ENCODE results near the gene RPS2. TPM values are rescaled to one million over a fixed set of nuclear protein-coding genes. Genes with fewer than 3 reads are reported as not detected.

Gene RPS2
- total RNA-seq, 8 experiments from 2014 or later = 1,718 to 3,761 (median 2,257) TPM

- in situ Hi-C loops (cut with MboI; ENCODE audit: low pct_unique_long_range_greater_than_20kb in 2 of 9, low sequenced_read_pairs in 9 of 9, unreplicated experiment in 9 of 9) = no loop called here
- peak in 1 of 8 experiments; percentile 18 for ATAC-seq (replicated peaks in 6 of 8)
- Histone ChIP-seq H3K4me3 (no peak overlapping the region), H3K4me1 (replicated peaks in 1 of 2) (peaks cover under 1 to 4% of the 10 kb centered on the region in 2 donors), H3K27ac (no peak overlapping the region)
- 32 to 100% (median 88%) methylated on average over 1 to 12 of the region's 26 CpGs for WGBS, 10 experiments
These were observed 33.1 kb upstream of the RPS2 start for GRCh38 chr16:1997494-1998359.

GRCh38 chr16:1993731-1994131 is 29.1 kb upstream of the RPS2 start:
- H3K4me1 ChIP-seq (replicated peaks in 1 of 2) = peaks cover 9 to 24% of the 10 kb centered on the region in 2 donors
- H3K4me3 ChIP-seq = no peak overlapping the region
- no peak overlapping the region for H3K27ac ChIP-seq
- 13 to 100% (median 80%) methylated on average over 1 to 2 of the region's 2 CpGs; no CpG with 5 or more reads in 3 of the 10 experiments for WGBS, 10 experiments
- no peak for ATAC-seq (replicated peaks in 6 of 8)
- in situ Hi-C loops (cut with MboI; ENCODE audit: low pct_unique_long_range_greater_than_20kb in 2 of 9, low sequenced_read_pairs in 9 of 9, unreplicated experiment in 9 of 9) = no loop called here

GRCh38 chr16:1992704-1993317 is 28.2 kb upstream of the RPS2 start:
- in situ Hi-C loops (cut with MboI; ENCODE audit: low pct_unique_long_range_greater_than_20kb in 2 of 9, low sequenced_read_pairs in 9 of 9, unreplicated experiment in 9 of 9) = no loop called here
- Histone ChIP-seq H3K27ac (peak overlapping the region in 1 of 2 donors; percentile 30), H3K4me1 (replicated peaks in 1 of 2) (peaks cover 9 to 24% of the 10 kb centered on the region in 2 donors), H3K4me3 (peak overlapping the region in 4 of 5 donors; percentile 9 to 30 (median 20))
- WGBS, 10 experiments = 28 to 100% methylated on average over 2 to 8 of the region's 50 CpGs; no CpG with 5 or more reads in 8 of the 10 experiments
- ATAC-seq (replicated peaks in 6 of 8) = no peak

GRCh38 chr16:1991948-1992703 is 27.5 kb upstream of the RPS2 start:
- peak overlapping the region; percentile 20 to 86 (median 50) for H3K4me3 ChIP-seq

GRCh38 chr16:1991588-1991947 is 26.9 kb upstream of the RPS2 start:
- ATAC-seq (replicated peaks in 6 of 8) = no peak
- H3K27ac ChIP-seq = peak overlapping the region; percentile 49 to 79
- WGBS, 10 experiments = 0 to 50% (median 28%) methylated on average over 1 to 8 of the region's 22 CpGs; no CpG with 5 or more reads in 3 of the 10 experiments
- in situ Hi-C loops (cut with MboI; ENCODE audit: low pct_unique_long_range_greater_than_20kb in 2 of 9, low sequenced_read_pairs in 9 of 9, unreplicated experiment in 9 of 9) = no loop called here
- peaks cover 9 to 24% of the 10 kb centered on the region in 2 donors for H3K4me1 ChIP-seq (replicated peaks in 1 of 2)
- H3K4me3 ChIP-seq = peak overlapping the region; percentile 20 to 86 (median 65)

More at GRCh38 chr16:1991948-1992703, 27.5 kb upstream of the RPS2 start:
- ATAC-seq (replicated peaks in 6 of 8) = peak; percentile 59 to 80 (median 68)
- in situ Hi-C loops (cut with MboI; ENCODE audit: low pct_unique_long_range_greater_than_20kb in 2 of 9, low sequenced_read_pairs in 9 of 9, unreplicated experiment in 9 of 9) = no loop called here
- H3K27ac ChIP-seq = peak overlapping the region; percentile 49 to 79
- H3K4me1 ChIP-seq (replicated peaks in 1 of 2) = peaks cover 9 to 24% of the 10 kb centered on the region in 2 donors
- WGBS, 10 experiments = 10 to 20% methylated on average over 1 to 2 of the region's 96 CpGs; no CpG with 5 or more reads in 8 of the 10 experiments

DNA sequence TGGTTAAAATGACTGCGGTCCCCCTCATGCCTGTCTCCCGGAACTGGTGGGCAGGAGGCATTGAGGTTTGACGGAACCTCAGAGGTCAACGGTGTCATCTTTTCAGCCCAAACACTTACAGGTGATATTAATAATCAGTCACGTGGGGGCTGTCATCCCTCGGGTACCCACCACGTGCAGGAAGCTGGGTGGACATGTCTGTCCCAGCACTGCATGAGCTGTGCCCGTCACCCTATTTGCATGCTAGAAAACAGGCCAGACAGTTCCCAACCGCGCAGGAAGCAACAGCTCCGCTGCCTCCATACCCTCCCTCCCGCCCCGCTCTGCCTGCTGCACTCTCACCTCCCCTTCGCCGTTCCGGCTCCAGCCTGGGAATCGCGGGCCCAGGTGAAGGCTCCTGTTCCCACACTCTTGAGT is 26.5 kb upstream of the RPS2 start:
- no peak overlapping the region for H3K27ac ChIP-seq
- peak in 2 of 8 experiments; percentile 3 to 4 for ATAC-seq (replicated peaks in 6 of 8)
- H3K4me3 ChIP-seq = peak overlapping the region; percentile 50 to 86 (median 73)
- 7 to 23% (median 16%) methylated on average over 2 to 6 of the region's 18 CpGs; no CpG with 5 or more reads in 5 of the 10 experiments for WGBS, 10 experiments
- H3K4me1 ChIP-seq (replicated peaks in 1 of 2) = peaks cover 9 to 24% of the 10 kb centered on the region in 2 donors
- in situ Hi-C loops (cut with MboI; ENCODE audit: low pct_unique_long_range_greater_than_20kb in 2 of 9, low sequenced_read_pairs in 9 of 9, unreplicated experiment in 9 of 9) = no loop called here

DNA sequence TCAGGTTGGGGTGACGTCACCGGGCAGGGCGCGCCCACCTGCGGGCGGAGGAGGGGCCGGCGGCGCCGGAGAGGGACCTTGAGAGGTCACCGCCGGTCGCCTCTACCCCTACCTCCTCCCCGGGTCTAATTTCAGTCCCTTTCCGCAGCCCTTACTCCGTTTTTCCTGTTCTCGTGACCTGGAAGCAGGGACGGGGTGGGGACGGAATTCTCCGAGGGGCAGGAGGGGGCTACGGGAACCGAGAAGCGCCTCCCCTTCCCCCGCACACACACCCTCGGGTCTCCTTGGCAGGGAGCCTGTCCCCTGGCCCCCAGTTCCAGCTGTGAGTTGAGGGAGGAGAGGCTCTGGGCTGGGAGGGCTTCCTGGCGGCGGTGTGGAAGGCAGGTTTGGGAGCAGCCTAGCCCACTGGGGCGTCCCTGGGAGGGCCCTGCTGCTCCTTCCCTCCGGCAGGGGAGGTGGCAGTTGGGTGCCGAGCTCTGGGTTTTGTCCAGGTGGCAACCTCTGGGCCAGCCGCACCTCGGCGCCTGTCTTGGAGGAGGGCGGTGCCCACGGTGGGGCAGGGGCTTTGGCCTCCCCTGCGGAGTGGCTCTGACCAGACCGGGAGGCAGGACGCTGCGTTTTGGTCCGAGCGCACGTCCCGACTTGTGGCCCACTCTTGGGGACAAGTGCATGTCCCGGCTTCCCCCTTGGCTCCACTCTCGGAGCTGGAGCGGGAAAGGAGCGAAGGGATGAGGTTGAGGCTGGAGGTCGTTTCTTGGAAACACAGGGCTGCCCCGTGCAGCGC is 25.9 kb upstream of the RPS2 start:
- Histone ChIP-seq H3K27ac (peak overlapping the region in 1 of 2 donors; percentile 70), H3K4me3 (peak overlapping the region; percentile 50 to 86 (median 73)), H3K4me1 (replicated peaks in 1 of 2) (peaks cover 9 to 24% of the 10 kb centered on the region in 2 donors)
- ATAC-seq (replicated peaks in 6 of 8) = peak in 5 of 8 experiments; percentile 11 to 26 (median 18)
- WGBS, 10 experiments = 20% methylated on average over 2 to 12 of the region's 50 CpGs; no CpG with 5 or more reads in 8 of the 10 experiments
- in situ Hi-C loops (cut with MboI; ENCODE audit: low pct_unique_long_range_greater_than_20kb in 2 of 9, low sequenced_read_pairs in 9 of 9, unreplicated experiment in 9 of 9) = no loop called here

DNA sequence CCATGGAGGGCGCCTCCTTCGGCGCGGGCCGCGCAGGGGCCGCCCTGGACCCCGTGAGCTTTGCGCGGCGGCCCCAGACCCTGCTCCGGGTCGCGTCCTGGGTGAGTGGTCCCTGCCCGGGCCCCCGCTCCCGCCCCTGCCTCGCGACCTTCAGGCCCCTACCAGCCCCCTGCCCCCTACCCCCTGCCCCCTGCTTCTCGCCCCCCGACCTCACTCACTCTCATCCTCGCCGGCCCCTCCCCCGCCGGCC is 25.4 kb upstream of the RPS2 start:
- Histone ChIP-seq H3K4me3 (peak overlapping the region; percentile 50 to 86 (median 73)), H3K27ac (peak overlapping the region; percentile 70 to 79), H3K4me1 (replicated peaks in 1 of 2) (peaks cover 13 to 27% of the 10 kb centered on the region in 2 donors)
- ATAC-seq (replicated peaks in 6 of 8) = peak in 1 of 8 experiments; percentile 20
- in situ Hi-C loops (cut with MboI; ENCODE audit: low pct_unique_long_range_greater_than_20kb in 2 of 9, low sequenced_read_pairs in 9 of 9, unreplicated experiment in 9 of 9) = no loop called here
- no CpG with 5 or more reads among the region's 25 CpGs for WGBS, 10 experiments

GRCh38 chr16:1989209-1990100 is 24.8 kb upstream of the RPS2 start, which contains the start of gene SYNGR3:
TSS of gene SYNGR3 (plus strand) at chr16:1989970. CDS start at chr16:1990103, 133 bp downstream.
- ATAC-seq (replicated peaks in 6 of 8) = peak; percentile 3 to 37 (median 16)
- peak within 1 kb of the TSS; percentile 50 to 86 (median 73) for H3K4me3 ChIP-seq
- 0 to 30% (median 7%) methylated on average over 1 to 7 of the region's 67 CpGs; no CpG with 5 or more reads in 6 of the 10 experiments for WGBS, 10 experiments
- peaks cover 15 to 31% of the 10 kb centered on the region in 2 donors for H3K4me1 ChIP-seq (replicated peaks in 1 of 2)
- in situ Hi-C loops (cut with MboI; ENCODE audit: low pct_unique_long_range_greater_than_20kb in 2 of 9, low sequenced_read_pairs in 9 of 9, unreplicated experiment in 9 of 9) = no loop called here
- peak within 1 kb of the TSS; percentile 70 to 79 for H3K27ac ChIP-seq

GRCh38 chr16:1987198-1987597 is 22.6 kb upstream of the RPS2 start:
- Histone ChIP-seq H3K4me1 (replicated peaks in 1 of 2) (peaks cover 11 to 23% of the 10 kb centered on the region in 2 donors), H3K27ac (no peak overlapping the region), H3K4me3 (no peak overlapping the region)
- no peak for ATAC-seq (replicated peaks in 6 of 8)
- 90 to 100% (median 100%) methylated on average over 1 to 4 of the region's 10 CpGs; no CpG with 5 or more reads in 7 of the 10 experiments for WGBS, 10 experiments
- in situ Hi-C loops (cut with MboI; ENCODE audit: low pct_unique_long_range_greater_than_20kb in 2 of 9, low sequenced_read_pairs in 9 of 9, unreplicated experiment in 9 of 9) = no loop called here

DNA sequence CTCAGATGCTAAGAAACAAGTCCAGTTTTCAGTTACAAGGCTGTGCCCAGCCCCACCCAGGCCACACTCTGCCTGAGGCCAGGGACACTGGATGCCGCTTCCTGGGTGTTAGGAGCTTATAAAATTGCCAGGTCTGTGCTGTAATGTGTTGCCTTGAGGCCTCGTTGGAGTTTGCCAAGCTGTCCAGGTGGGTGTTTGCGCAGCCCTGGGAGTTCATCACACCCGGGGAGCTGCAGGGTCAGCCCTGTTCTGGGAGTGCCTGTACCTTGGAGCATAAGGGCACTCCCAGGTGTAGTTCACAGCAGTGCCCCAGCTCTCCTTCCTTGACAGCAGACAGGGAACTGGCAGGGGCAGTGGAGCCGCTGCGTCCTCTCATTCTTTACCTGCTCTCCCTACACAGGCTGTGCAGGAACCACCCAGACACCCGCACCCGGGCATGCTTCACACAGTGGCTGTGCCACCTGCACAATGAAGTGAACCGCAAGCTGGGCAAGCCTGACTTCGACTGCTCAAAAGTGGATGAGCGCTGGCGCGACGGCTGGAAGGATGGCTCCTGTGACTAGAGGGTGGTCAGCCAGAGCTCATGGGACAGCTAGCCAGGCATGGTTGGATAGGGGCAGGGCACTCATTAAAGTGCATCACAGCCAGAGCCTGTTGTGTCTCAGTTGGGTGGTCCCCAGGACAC is 21.0 kb upstream of the RPS2 start:
- H3K4me3 ChIP-seq = peak overlapping the region in 1 of 5 donors; percentile 85
- H3K27ac ChIP-seq = no peak overlapping the region
- WGBS, 10 experiments = 58 to 100% (median 100%) methylated on average over 1 to 5 of the region's 14 CpGs; no CpG with 5 or more reads in 1 of the 10 experiments
- H3K4me1 ChIP-seq (replicated peaks in 1 of 2) = peaks cover 11 to 12% of the 10 kb centered on the region in 2 donors
- ATAC-seq (replicated peaks in 6 of 8) = no peak
- in situ Hi-C loops (cut with MboI; ENCODE audit: low pct_unique_long_range_greater_than_20kb in 2 of 9, low sequenced_read_pairs in 9 of 9, unreplicated experiment in 9 of 9) = no loop called here
